HG03159 (cell line): ENCODE measurements around the gene SPPL2A.
"Not testable (repeated sequence)": the region's sequence is repeated elsewhere in the genome, so short reads cannot be mapped to it uniquely, and the experiment has no call there.

Source experiments
- ATAC-seq: cut with Tn5 transposase; IDR thresholded peaks from one replicate; pipeline ENCODE4 v1.9.1; 2021; ENCODE audit warnings: mild to moderate bottlenecking, moderate library complexity; ENCODE audit not compliant: unreplicated experiment

The SPPL2A gene

DNA sequence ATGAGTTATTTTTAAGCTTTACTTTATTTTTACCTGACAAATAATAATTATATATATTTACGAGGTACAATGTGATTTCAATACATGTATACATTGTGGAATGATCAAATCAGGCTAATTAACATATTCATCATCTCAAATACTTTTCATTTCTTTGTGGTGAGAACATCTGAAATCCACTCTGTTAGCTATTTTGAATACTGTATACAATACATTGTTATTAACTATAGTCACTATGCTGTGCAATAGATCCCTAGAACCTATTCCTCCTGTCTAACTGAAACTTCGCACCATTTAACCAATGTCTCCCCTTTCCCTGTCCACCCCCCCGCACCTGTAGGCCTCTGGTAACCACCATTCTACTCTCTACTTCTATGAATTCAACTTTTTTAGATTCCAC lies 7.9 kb upstream of the SPPL2A start:
- ATAC-seq: no peak

DNA sequence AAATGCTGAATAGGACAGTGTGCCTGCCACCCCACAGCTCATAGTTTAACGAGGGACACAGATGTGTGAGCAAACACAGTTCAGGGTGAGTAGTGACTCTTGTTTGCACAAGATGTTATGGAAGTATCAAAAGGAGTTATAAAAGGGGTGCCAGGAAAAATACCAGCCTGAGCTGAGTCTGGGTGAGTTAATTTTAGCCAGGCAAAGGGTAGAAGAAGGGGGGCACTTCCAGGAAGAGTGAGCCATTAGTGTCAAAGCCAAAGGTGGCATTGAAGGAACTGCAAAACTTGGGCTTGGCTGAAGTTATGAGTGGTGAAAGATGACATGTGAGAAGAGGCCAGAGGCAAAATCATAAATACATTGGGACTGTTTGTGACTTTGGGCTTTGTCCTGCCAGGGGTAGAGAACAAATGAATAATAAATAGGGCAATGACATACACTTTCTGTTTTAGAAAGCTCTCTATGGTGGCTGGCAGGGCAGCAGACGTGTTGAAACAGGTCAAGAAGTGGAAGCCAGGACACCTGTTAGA lies 1.9 kb upstream of the SPPL2A start:
- no peak for ATAC-seq

DNA sequence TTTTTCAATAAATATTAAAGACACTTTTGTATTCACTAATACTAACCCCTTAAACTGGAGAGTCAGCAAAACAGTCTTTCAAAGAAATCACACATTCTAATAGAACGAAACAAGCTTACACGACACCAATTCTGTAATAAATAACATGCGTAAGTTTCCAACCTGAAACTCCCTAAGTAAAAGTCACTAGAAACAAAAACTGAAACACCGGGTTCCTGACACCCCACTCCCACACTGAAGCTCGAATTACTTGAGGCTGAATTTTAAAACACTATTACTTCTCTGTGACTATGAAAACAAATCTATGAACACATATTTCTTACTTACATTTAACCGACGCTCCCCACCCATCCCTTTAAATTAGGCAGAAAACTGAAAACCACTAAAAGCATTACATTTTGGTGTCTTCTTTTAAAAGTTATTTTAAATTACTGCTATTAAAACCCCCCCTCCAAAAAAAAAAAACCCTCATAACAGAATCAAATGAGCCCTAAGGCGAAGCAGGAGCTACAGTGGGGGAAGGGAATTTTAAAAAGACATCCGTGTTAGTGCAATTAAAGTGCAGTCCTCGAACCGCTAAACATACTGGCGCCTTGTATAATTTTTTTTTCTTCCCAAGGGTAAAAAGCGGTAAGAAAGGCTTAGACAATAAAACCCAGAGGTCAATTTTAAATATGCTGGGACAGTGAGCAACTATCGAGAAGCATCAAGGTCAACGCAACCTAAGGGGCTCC lies 878 bp downstream of the SPPL2A start:
- ATAC-seq: peak; percentile 37

DNA sequence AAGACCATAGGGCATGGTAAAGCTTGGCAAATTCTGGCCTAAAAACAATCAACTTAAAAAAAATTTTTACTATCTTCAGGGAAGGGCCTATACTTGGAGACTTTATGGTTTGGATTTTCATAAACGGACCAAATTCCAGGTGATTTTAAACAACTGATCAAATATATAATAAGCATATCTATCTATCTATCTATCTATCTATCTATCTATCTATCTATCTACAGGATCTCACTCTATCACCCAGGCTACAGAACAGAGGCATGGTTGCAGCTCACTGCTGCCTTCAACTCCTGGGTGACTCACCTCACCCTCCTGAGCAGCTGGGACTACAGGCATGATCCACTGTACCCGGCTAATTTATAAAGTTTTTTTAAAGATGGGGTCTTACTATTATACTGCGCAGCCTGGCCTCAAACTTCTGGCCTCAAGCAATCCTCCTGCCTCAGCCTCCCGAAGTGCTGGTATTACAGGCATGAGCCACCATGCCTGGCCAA lies 6.7 kb downstream of the SPPL2A start:
- no peak for ATAC-seq

DNA sequence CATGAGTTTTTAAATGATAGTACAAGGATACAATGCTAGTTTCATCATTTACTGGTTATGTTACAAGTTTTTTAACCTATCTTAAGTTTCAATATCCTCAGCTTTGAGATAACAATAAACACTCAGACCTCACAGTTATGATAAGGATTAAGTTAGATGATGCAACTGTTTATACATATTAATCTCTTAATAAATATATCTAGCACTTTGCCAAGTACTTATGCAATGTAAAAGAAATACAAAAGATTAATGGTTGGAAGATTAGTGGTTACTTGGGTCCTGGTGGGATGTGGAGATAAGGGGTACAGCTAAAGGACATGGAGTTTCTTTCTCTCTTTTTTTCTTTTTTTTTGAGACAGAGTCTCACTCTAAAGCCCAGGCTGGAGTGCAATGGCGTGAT lies 12.0 kb downstream of the SPPL2A start:
- ATAC-seq: no peak

DNA sequence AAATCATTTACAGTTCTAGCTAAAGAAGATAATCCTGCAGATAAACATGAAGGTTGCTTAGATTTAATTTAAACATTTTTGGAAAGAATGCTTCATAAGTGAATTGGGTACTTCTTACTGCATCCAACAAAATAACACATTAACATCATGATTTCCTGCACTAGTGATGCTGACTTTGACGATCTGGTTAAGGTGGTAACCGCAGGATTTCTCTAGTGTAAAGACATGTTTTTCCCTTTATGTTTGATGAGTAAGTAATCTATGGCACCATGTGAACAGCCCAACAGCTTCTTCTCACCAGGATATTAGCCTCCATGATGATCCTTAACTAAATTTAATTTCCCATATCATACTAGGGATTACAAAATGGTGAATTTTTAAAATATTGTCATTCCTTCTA lies 14.1 kb downstream of the SPPL2A start:
- ATAC-seq: no peak

DNA sequence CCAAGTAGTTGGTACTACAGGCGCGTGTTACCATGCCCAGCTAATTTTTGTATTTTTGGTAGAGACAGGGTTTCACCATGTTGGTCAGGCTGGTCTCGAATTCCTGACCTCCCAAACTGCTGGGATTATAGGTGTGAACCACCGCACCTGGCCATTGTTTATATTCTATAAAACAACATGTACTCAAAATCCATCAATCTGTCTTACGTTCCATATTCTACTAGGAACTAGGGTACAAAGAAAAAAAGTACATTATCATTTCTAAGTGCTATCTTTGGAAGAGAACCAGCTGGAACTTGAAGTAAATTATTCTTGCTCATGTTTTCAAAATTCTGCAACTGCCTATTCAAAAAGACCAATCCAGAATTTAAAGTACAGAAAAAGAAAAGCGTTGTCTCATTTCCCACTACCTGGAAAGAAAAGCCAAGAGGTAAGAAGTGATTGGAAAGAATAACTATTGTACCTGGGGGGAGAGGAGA lies 15.2 kb downstream of the SPPL2A start:
- ATAC-seq: no peak

DNA sequence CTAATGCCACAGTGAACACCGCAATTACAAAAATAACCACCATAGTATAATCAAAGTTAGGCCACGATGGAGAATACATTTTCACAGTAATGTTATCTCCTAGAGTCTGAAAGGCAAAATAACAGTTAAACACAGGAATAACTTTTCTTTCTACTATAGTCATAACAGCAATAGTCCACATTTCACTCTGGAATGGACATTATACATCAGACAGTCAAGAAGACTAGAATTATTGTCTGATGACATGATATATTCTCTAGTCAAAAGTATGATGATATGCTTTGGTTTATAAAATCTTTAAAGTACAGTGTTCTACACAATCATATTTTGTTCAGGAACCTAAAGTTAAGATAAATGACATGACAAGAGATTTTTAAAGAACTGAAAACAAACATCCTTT lies 18.0 kb downstream of the SPPL2A start:
- no peak for ATAC-seq

DNA sequence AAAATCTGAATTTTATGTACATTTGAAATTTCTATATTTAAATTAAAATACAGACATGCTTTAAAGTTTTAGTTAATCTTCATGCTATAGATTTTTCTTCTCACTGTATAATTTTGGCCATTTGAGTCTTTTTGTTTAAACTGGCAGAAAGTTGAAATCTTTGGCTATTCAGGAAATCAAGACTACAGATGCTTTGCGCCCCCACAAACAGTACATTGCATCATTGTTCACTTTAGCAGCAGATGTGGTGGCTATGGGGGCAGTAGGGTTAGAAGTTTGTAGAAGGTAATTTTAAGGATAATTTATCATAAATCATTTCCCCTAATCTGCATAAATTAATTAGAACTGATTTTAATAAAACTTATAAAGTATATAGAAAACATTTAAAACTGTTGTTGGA lies 20.9 kb downstream of the SPPL2A start:
- no peak for ATAC-seq

DNA sequence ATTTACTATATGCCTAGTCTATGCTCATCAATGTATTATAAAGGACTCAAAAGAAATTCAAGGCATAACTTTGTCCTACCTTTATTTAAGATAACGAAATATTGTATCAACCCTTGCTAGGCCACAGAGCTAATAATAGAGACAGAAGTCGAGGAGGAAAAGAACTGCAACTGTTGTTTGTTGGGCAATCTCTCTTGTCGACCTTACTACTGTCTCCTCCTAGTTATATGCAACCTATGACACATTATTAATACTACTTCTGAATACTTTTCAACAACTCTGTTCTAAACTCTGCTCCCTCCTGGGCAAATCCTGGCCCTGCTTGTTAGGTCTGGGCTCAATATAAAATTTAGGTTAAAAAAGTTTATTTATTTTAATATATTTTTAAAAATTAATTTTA lies 24.6 kb downstream of the SPPL2A start:
- ATAC-seq: no peak

DNA sequence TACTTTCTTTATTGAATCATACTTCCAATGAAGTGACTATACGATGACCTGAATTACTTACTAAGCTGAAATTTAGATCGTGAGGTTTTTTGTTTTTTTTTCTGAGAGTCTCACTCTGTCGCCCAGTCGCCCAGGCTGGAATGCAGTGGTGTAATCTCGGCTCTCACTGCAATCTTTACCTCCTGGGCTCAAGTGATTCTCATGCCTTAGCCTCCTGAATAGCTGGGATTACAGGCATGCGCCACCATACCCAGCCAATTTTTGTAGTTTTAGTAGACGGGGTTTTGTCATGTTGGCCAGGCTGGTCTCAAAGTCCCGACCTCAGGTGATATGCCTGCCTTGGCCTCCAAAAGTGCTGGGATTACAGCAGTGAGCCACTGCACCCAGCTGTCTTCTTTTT lies 28.7 kb downstream of the SPPL2A start:
- ATAC-seq: no peak

DNA sequence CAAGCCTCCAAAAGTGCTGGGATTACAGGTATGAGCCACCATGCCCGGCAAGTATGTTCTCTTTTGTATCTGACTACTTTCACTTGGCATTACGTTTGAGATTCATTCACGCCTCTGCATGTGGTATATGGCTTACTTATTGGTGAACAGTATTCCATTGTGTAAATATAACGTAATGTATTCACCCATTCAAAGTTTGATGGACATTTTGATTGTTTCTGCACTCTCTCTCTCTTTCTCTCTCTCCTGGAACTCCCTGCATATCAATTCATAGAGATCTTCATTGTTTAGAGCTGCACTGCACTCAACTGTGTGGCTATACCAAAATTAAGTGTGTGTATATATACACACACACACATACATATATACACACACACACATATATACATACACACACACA lies 30.4 kb downstream of the SPPL2A start:
- no peak for ATAC-seq

DNA sequence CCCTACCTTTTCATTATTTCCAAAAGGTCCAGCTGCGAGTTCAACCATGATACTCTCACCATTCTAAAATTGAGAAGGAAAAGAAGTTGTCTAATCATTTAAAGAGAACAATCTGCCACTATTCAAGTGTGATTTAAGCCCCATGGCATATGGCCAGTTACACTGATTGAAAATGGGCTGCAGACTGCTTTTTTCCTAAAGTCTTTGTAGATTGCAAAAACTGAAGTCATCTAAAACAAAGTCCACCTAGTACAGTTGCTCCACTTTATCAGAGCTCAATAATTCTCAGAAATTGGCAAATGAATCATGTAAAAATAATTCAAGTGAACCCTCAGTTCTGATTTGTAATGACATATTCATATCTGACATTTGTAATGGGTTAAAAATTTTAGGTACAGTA lies 39.2 kb downstream of the SPPL2A start:
- ATAC-seq: no peak

DNA sequence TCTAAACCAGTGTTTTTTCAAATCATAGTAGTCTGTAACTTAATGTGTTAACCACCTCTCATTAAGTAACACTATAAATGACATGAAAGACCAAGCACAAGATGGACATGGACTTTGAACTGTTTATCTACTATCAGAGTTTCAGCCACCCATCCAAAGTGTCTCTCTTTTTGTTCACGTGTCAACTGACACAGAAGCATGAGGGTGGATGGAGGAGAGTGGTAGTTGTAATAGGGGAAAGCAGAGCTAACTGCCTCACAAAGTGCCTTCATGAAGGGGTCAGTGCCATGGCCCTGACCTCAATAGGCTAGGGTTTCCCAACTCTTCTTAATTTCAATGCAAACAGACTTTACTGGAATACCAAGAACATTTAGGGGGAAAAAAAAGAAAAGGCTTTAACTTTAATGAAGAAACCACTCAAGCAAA lies 46.8 kb downstream of the SPPL2A start:
- ATAC-seq: no peak

DNA sequence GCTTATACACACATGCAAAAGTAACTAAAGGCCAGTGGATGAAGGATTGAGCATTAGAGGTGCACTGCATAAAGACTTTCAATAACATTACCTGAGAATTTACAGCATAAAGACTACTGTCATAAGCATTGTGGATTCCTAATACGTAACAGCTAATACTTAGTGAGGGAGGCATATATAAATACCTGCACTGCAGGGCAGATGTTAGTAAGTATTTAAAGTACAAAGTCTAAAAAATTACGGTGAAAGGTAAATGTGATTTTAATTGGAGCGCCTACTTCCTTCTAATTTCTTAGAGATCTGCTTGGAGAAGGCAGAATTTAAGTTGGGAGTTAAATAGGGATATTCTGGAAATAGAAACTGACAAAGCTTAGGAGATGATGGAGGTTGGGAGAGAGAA lies 53.5 kb downstream of the SPPL2A start:
- no peak for ATAC-seq

DNA sequence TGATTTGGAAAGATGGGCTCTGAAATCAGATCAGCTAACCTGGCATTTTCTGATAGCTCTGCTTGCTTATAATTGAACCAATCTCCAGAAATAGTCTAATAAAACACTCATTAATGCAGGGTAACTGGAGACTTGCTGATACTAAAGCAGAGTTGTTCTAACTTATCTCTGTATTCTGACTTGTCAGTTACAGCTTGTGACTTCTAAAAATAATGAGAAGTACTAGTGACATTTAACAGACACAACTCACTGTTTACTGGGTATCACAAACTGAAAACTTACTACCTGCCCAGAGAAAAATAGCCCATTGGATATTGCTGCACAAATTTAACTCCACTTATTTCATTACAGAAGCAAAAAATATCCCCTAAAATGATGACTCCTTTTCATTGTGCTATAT lies 54.9 kb downstream of the SPPL2A start:
- ATAC-seq: no peak

DNA sequence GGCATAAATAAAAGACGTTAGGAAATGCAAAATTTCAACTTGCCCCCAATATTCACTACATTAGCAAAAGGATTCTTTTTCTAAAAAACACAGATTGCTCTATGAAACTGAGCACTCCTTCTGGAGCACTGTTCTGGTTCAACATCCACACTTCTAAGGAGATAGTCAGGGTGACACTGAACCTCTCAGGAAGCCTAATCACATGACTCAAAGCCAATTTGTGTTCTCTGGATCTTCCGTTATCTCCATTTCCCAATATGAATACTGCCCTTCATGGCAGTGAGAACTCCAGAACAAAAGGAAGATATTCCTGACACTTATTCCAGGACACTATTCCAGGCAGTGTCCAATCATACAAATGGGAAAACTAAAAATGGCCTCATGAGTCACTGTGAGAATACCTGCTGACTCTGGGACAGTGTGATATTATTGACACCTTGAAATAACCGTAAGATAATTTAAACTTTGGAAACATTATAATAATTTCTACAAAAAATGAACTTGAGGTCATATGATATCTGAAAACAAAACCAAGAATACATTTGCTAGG lies 57.6 kb downstream of the SPPL2A start:
- no peak for ATAC-seq

DNA sequence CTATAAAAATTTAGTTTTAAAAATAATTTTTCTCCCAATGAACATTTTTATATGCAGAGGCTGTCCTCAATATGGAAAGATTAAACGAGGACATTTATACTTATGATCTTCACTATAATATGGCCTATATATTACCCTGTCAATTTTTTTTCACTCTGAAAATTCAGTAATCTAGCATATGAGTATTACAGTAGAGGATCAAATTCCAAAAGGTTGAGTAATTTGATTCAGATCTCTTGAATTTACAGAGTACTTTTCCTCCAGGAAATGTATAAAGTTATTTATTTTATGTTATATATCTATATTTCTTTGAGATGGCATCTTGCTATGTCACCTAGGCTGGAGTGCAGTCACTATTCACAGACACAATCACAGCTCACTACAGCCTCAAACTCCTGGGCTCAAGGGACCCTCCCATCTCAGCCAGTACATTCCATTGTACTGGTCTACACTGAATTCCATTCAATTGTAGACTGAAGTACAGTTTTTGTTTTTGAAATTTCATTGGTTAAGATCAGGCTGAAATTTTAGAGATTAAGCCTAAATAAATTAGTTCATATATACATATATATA lies 62.7 kb downstream of the SPPL2A start:
- ATAC-seq: no peak

DNA sequence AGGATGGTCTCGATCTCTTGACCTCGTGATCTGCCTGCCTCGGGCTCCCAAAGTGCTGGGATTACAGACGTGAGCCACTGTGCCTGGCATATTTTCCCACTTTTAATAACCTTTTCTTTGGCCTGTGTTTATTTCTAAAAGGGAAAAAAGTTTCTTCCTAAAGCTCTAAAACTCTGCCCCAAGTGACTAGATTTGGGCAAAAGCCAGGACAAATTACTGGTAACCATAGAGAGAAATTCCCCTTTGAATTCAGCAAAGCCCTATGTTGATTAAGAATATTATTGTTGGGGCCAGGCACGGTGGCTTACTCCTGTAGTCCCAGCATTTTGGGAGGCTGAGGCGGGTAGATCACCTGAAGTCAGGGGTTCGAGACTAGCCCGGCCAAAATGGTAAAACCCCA lies 67.4 kb downstream of the SPPL2A start:
- no peak for ATAC-seq

DNA sequence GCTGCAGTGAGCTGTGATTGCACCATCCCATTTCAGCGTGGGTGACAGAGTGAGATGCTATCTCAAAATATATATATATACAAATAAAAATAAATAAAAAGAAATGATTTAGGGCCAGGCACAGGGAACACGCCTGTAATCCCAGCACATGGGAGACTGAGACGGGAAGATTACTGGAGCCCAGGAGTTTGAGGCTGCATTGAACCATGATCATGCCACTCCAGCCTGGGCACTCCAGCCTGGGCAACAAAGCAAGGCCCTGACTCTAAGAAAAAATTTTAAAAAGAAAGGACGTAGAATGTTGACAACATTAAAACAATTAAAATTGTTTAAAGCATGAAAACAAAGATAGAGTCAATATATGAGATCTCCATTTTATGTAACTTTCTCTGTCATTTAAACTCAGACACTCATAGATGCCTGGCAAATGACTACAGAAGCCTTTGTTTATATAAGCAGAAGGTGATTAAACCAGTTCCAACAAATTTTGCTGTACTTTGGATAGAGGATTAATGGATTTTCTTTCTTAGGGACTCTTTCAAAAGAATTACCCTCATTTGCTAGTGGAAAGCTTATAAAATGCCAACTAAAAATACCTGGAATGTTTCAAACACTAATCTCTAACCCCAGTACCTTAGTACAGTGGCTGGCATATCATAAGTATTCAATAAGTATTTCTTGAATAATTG lies 68.3 kb downstream of the SPPL2A start:
- no peak for ATAC-seq

DNA sequence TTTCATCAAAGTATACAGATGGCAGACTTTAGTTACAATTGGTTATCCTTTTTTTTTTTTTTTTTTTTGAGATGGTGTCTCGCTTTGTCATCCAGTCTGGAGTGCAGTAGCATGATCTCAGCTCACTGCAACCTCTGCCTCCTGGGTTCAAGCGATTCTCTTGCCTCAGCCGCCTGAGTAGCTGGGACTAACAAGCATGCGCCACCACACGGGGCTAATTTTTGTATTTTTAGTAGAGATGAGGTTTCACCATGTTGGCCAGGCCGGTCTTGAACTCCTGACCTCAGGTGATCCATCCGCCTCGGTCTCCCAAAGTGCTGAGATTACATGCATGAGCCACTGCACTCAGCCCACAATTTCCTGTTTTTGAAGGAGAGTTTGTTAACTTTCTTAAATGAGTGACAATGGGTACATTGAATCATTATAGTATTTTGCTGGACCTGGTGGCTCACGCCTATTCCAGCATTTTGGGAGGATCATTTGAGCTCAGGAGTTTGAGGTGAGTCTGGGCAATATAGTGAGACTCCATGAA lies 70.8 kb downstream of the SPPL2A start:
- ATAC-seq: not testable (repeated sequence)
